HG03520 (cell line): ENCODE measurements around the gene PACS2.

Experiments
- ATAC-seq: cut with Tn5 transposase; IDR thresholded peaks from one replicate; pipeline ENCODE4 v1.9.1; 2021; ENCODE audit warnings: mild to moderate bottlenecking, moderate library complexity; ENCODE audit not compliant: unreplicated experiment

PACS2 gene

GRCh38 chr14:105419195-105420091 lies 104.9 kb downstream of the PACS2 start, which contains the start of gene MTA1:
TSS of gene MTA1 (plus strand) at chr14:105419827. CDS start at chr14:105420036, 209 bp downstream.
- ATAC-seq = no peak

- no peak for ATAC-seq
Measured at GRCh38 chr14:105420101-105420973, 105.8 kb downstream of the PACS2 start.

- no peak for ATAC-seq
Measured at GRCh38 chr14:105420974-105421674, 106.6 kb downstream of the PACS2 start.

- ATAC-seq = no peak
Measured at GRCh38 chr14:105421723-105422615, 107.4 kb downstream of the PACS2 start.

- ATAC-seq = no peak
Measured at GRCh38 chr14:105422695-105423487, 108.3 kb downstream of the PACS2 start.

GRCh38 chr14:105423488-105424195 lies 109.1 kb downstream of the PACS2 start:
- ATAC-seq = no peak

- no peak for ATAC-seq
Measured at GRCh38 chr14:105424861-105425260, 110.3 kb downstream of the PACS2 start.

- no peak for ATAC-seq
Measured at GRCh38 chr14:105425823-105426247, 111.3 kb downstream of the PACS2 start.

GRCh38 chr14:105426416-105427130 lies 112.0 kb downstream of the PACS2 start:
- no peak for ATAC-seq

GRCh38 chr14:105427412-105427811 lies 112.9 kb downstream of the PACS2 start:
- ATAC-seq = no peak

- ATAC-seq = no peak
Measured at GRCh38 chr14:105427936-105428485, 113.5 kb downstream of the PACS2 start.

GRCh38 chr14:105430042-105430441 lies 115.5 kb downstream of the PACS2 start:
- ATAC-seq = no peak

- ATAC-seq = no peak
Measured at GRCh38 chr14:105430565-105430964, 116.0 kb downstream of the PACS2 start.

GRCh38 chr14:105431256-105431655 lies 116.7 kb downstream of the PACS2 start:
- no peak for ATAC-seq

- ATAC-seq = no peak
Measured at GRCh38 chr14:105432657-105433056, 118.1 kb downstream of the PACS2 start.

- no peak for ATAC-seq
Measured at GRCh38 chr14:105433161-105433605, 118.6 kb downstream of the PACS2 start.

GRCh38 chr14:105436402-105436801 lies 121.9 kb downstream of the PACS2 start:
- no peak for ATAC-seq
